Glomerular visceral epithelial cell (primary cell): ENCODE measurements around the gene PPP1R26.
"Not testable (repeated sequence)": the region's sequence is repeated elsewhere in the genome, so short reads cannot be mapped to it uniquely, and the experiment has no call there.

ENCODE experiments used
- DNase-seq: peaks from one replicate; pipeline ENCODE4 v3.0.0-alpha.2; 2016; ENCODE audit errors: extremely low spot score

PPP1R26 gene

DNA sequence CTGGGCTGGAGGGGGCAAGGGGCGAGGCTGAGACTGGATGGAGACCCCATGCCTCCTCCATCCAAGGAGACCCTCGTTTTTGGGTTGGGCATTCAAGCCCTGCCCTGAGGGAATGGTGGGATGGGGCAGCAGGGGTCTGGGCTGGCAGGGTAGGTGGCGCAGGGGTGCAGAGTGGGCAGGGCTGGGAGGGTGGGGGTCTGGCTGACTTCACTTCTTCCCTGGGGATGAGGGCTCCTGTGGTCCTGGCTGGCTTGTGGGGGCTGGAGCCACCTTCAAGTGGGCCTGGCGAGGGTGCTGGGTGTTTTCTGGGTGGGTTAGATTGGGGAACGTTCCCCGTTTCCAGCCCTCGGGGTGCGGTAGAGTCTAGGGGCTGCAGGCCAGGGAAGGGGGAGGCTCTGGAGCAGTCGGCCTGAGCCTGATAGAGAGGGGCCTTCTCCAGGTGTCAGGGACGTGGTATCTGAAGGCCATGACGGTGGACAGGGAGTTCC lies 42.1 kb downstream of the PPP1R26 start:
- DNase-seq: no peak

DNA sequence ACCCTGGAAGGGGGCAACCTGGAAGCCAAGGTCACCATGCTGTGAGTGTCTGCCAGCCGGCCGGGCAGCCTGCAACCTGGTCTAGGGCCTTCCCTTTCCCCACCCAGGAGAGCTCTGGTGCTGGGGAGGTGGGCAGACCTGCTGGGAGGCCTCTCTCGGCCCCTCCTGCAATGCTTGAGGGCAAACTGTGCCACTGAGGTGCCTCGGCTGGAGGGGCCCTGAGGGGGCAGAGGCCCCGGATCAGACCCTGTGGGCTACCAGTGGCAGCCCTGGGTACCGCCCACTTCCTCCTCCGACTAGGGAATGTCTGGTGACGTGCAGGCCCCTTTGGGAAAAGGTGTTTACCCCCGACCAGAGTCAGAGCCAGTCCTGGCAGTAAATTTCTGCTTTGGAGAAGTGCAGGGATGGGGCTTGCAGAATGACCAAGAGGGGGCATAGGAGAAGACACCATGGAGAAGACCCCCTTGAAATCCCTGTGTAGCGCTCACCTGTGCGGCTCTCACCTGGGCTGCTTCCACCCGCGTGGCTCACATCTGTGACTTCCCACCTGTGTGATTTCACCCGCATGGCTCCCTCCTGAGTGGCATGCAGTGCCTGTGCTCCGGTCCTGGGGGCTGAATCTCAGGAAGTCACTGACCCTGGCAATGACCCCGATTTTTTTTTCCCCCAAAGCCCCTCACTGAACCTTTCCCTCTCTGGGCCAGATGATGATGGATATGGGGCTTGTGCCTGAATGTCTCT lies 42.7 kb downstream of the PPP1R26 start:
- DNase-seq: no peak

DNA sequence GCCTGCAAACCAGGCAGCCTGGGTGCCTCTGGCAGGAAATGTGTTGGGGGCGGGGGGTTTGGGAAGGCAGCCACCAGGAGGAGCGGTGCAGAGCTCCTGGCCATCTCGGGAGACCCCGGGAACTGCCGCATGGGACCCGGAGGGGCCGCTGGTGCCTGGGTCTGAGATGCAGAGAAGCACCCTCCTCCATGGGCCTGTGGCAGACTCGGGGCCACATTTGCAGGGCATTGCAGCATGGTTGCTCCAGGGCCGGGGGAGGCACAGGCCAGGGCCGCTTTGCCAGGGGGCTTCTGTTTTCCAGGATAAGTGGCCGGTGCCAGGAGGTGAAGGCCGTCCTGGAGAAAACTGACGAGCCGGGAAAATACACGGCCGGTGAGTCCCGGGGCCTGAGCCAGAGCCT lies 43.3 kb downstream of the PPP1R26 start:
- no peak for DNase-seq

DNA sequence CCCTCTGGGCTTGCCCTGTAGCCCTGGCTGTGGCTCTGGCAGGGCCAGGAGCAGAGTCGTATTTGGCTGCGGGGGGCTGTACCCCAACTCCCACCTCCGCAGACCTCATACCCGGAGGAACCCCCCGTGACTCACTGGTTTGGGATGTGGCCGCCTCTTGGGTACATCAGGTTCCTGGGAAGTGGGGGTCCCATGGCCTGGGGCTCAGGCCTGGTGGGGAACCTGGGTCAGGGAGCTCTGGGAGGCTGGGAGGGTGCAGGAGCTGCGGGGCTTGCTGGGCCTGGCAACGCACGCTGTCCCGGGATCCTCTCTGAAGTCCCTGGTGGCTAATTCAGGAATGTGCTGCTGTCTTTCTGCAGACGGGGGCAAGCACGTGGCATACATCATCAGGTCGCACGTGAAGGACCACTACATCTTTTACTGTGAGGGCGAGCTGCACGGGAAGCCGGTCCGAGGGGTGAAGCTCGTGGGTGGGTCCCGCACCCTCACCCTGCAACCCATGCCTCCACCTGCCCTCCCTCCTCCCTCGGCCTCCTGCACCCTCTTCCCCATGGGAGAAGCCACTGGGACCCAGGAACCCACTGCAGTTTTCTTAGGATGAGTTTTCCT lies 44.0 kb downstream of the PPP1R26 start:
- DNase-seq: no peak

DNA sequence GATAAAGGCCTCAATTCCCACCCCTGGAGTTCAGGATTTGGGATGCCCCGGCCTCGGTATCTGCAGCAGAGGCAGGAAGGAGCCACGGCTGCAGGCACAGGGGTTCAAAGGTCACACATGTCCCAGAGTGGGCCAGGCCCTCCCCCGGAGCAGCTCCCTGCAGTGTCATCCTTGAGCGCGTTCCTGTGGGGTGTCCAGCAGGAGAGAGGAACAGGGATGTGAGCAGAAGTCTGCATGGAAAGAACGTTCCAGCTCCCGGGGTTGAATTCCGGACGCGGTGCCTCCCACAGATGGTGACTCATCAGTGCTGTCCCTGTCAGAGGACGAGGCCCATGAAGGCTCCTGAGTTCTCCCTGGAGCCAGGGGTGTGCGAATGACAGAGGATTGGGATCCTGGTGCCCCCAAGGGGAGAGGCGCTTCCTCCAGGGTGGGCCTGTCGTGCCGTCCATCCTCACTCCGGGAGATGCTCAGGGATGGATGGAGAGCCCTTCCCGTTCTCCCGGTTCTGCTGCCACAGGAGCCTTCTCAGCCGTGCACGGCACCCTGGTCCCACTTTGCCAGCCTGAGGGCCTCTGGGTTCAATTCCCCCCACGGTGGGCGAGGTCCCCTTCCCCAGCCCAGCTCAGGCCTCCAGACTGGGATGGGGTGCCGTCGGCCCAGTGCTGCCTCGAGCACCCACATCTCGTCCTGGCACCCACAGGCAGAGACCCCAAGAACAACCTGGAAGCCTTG lies 44.7 kb downstream of the PPP1R26 start:
- peak; percentile 15 for DNase-seq

DNA sequence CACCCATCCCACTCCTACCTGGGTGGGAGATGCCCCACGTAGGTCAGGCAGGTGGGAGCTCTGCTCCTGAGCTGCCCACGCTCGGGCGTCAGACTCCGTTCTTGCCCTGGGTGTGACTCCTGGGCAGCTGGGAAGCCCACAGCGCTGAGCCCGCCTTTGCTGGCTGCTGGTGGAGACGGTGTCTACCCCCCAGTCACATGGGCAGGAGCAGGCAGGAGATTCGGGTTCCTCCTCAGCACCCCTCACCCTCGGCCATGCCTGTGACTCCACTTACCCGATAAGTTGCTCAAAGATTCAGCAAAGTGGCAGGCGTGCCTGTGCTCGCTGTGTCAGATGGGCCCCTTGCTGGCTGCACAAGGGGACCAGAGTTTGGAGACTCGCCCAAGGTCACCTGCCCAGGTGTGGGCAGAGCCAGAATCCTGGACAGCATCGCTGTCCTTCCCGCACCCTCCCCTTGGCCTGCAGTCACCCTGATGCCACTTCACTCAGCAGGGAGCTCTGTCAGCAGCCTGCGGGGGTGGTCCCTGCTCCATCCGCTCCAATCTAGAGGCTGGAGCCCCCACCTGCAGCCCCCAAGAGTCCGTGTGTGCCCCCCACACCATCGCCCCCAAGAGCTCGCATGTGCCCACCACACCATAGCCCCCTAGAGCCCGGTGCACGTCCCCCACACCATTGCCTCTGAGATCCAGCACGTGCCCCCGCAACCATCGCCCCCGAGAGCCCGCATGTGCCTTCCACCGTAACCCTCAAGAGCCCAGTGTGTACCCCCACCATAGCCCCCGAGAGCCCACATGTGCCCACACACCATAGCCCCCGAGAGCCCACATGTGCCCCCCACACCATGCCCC lies 45.9 kb downstream of the PPP1R26 start:
- DNase-seq: no peak

DNA sequence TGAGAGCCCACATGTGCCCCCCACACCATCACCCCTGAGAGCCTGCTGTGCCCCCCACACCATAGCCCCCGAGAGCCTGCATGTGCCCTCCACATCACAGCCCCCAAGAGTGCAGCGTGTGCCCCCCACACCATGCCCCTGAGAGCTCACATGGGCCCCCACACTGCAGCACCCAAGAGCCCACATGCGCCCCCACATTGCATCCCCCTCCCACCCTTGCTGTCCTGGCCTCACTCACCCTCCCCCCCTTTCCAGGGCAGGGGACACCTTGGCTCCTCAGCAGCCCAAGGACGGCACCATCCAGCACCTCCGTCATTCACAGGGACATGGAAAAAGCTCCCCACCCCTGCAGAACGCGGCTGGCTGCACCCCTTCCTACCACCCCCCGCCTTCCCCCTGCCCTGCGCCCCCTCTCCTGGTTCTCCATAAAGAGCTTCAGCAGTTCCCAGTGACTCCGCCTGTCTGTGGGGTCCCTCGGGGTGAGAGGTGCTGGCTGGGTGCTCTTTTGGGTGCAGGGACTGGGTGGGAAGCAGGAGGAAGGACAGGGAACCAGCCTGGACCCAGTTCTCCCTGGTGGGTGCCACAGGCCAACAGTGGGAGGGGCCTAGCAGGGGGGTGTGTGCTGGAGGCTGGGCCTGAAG lies 46.6 kb downstream of the PPP1R26 start:
- DNase-seq: no peak

DNA sequence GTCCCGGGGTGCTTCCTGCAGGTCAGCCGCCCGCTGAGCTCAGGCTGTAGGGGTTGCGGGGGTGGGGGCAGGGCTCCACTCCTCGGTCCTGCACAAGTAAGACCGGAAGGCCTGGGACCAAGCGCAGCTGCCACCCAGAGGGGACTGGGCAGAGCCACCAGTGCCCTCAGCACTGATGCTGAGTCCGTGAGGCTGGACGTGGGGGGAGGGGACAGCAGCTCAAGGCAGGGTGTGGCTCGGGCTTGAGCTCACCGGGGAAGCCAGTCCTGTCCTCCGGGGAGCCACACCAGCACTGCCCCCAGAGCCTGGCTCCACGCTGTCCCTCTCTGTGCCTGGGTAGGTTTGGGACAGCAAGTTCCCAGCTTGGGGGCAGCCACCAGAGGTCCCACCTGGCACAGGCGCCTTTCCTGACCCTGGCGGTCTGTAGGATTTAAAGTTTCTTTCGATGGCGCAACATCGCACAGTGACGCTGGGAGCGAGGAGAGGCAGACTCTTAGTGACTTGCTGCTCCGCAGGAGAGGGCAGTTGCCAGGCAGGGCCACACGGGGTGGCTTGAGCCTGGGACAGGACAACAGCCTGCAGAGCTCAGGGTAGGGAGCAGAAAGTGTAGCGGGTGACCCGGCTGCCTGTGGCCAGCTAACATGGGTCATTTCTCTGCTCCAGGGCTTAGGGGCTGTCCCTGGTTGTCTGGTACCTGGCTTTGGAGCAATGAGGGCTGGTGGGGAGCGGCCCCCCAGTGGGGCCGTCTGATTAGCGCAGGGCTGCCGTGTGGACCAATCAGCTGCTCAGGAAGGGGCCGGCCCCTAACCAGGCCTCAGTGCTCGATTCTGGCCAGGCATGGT lies 47.4 kb downstream of the PPP1R26 start:
- DNase-seq: no peak

DNA sequence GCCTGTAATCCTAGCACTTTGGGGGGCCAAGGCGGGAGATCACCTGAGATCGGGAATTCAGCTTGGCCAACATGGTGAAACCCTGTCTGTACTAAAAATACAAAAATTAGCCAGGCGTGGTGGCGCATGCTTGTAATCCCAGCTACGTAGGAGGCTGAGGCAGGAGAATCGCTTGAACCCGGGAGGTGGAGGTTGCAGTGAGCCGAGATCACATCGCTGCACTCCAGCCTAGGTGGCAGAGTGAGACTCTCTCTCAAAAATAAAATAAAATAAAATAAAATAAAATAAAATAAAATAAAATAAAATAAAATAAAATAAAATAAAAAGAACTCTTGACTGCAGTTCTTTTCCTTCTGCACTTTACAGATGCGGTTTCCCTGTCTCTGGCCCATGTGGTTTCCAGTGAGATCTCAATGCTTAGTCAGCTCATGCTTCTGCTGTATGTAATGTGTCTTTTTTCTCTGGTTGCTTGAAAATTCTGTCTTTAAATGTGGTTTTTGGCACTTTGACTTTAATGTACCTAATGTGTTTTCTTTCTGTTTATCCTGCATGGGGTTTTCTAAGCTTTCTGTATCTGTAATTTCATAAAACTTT lies 49.4 kb downstream of the PPP1R26 start:
- not testable (repeated sequence) for DNase-seq

DNA sequence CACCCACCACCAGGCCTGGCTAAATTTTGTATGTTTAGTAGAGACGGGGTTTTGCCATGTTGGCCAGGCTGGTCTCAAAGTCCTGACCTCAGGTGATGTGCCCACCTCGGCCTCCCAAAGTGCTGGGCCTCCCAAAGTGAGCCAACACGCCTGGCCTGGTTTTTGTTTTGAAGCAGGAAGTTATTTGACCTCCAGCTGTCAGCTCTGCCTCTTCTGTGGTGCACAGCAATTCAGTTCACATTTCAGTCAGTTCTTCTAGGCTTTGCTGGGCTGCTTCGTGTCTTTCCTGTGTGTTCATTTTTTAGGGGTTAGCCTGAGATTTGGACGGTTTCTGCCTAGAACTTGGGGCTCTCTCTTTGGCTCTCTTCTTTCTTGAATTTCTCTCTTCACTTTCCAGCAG lies 50.6 kb downstream of the PPP1R26 start:
- no peak for DNase-seq

DNA sequence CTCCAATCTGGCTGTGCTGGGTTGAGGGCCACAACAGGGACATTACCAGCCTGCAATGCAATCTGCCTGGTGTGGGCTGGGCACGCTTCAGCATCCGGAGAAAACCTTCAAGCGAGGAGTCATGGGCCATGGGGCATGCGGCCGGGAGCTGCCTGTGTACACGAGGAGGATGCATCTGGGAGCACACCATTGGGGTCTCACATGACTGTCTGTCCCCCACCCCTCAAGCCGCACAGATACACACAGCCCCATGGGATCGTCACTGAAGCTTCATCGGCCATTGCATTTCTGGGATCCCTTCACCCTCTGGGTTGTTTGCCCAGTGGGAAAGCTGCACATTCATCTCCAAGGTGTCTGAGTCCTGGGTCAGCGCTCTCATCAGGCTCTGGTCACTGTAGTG lies 51.5 kb downstream of the PPP1R26 start:
- DNase-seq: no peak

DNA sequence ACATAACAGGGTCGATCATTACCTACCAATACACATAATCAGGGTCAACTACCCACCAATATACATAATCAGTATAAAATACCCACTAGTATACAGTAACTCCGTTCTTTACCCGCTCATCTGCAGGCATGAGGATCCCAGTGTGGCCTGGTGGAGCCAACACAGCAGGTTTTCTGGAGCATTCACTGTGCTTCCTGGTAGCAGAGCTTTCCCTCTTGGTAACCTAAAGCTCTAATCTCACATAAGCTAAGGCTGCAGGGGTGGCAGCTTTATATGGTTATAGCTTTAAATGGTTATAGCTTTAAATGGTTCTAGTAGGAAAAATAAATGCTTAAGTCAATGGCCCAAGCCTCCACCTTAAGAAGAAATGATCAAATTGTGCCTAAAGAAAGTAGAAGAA lies 53.5 kb downstream of the PPP1R26 start:
- DNase-seq: no peak

DNA sequence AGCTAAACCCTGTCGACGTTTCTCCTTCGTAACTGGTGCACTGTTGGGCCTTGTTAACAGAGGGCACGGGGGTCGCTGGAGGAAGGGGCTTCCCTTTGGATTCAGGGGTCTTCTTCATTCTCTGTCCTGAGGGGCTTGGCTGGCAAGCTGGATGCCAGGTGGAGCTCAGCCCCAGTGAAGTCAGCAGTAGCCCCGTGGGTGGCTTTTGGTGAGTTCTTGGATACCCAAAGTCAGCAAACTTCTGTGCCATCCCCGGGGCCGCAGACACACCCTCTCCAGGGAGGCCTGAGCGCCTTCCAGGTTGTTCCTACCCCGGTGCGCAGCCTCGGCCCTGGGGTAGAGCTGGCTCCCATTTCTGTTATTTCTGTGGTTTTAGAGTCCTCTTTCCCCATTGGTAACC lies 54.1 kb downstream of the PPP1R26 start:
- DNase-seq: no peak

DNA sequence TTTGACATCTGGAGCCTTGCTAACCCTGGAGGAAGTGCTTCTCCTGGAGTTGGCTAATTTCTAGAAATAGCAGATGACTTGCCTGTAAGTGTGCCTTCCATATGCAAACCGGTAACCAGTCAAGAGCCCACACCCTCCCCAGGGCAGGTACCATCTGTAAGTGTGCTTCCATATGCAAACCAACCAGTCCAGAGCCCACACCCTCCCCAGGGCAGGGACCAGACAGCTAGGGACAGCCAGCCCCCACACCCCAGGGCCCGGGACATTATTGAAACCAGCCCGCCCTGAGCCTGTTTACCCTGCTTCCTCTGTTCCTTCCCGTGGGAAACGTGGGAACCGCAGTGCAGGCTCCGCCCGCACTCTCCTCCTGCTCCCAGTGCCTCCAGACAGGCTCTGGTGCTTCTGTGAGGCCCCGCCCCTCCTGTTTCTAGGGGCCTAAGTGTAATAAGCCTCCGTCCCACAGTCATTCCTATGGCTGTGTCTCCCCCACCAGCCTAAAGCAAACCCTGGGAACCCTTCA lies 54.7 kb downstream of the PPP1R26 start:
- not testable (repeated sequence) for DNase-seq

DNA sequence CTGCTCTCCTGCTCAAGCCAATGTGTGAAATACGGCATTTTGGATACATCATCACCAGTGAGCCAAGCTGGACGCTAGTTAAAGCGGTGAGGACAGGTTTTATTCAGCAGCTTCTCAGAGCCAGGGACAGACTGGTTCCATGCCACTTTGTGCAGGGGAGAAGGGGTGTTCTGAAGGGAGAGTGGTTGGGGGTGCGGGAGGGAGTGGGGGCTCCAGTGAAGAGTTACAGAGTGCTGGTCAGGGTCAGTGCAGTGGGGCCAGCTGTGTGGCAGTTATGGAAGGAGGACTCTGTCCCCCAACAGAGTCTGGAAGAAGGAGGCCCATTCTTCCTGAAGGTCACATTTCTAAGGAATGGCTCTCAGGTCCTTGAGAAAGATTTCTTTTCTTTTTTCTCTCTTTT lies 55.2 kb downstream of the PPP1R26 start:
- not testable (repeated sequence) for DNase-seq

DNA sequence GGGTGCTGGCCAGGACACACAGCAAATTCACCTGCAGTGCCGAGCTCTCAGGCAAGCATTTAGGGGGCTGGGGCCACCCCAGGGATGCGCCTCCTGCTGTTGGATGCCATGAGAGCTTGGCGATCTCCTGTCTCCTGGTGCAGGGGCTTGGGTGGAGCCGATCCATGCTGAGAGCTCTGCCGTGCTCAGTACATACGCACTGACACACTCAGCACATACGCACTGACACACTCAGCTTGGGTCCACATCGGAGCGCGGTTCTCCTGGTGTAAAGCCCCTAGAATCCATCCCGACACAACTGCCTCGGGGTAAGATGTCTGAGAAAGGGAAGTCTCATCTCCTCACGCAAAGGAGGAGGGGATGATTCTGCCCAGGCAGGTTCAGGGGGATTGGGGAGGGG lies 56.0 kb downstream of the PPP1R26 start:
- not testable (repeated sequence) for DNase-seq

DNA sequence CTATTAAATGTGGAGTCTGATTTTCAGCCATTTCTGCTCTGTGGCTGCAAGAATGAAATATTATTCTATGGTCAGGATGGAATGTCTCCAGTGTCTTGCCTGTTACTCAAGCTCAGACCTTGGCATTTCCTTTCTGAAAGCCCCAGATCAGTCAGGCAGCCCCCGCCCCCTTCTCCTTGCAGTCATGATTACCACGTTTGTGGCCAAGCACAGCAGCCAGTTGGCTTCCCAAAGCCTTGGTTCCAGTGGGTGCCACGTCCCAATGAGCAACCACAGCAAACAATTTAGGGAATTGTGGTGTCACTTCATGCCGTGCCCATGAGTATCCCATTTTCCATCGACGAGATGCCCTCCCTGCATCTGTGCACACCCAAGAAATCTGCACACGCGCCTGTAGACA lies 56.6 kb downstream of the PPP1R26 start:
- no peak for DNase-seq
